Vagina (tissue), 2 donors: ENCODE data around the gene GSTP1. TPM values are rescaled to one million over a fixed set of nuclear protein-coding genes. Genes with fewer than 3 reads are reported as not detected.
"Not testable (repeated sequence)": the region's sequence is repeated elsewhere in the genome, so short reads cannot be mapped to it uniquely, and the experiment has no call there.

Source experiments
- DNase-seq, 2 donors: peaks; one replicate each; pipeline ENCODE4 v3.0.0-alpha.2; 2017; ENCODE audit errors: extremely low spot score in 2 of 2
- H3K27ac ChIP-seq: fragments of 200-600 bp; sonication (generic); one replicate; pipeline ENCODE4 v1.5.1; 2019
- H3K27me3 ChIP-seq: fragments of 200-600 bp; sonication (generic); one replicate; pipeline ENCODE4 v1.5.1; 2019
- H3K36me3 ChIP-seq, 2 donors: fragments of 200-600 bp; sonication (generic); one replicate each; pipeline ENCODE4 v1.5.1; 2017 to 2019
- H3K4me1 ChIP-seq: fragments of 200-600 bp; sonication (generic); one replicate; pipeline ENCODE4 v1.5.1; 2019
- H3K4me3 ChIP-seq, 2 donors: fragments of 200-600 bp; sonication (generic); 1 replicate in 1 of 2; 2 replicates in 1 of 2; pipeline ENCODE4 v1.5.1; 2016 to 2019
- H3K9me3 ChIP-seq: fragments of 200-600 bp; sonication (generic); one replicate; pipeline ENCODE4 v1.5.1; 2019
- CTCF ChIP-seq, 3 experiments: fragments of 450-650 bp in 2 of 3; fragments of 200-600 bp in 1 of 3; sonication (generic) in 1 of 3; IDR thresholded peaks; one replicate each; pipeline ENCODE4 v1.5.1; 2017 to 2019; ENCODE audit warnings: antibody characterized with exemption in 3 of 3, mild to moderate bottlenecking in 2 of 3, moderate library complexity in 2 of 3
- POLR2A ChIP-seq, 2 donors: fragments of 450-650 bp; IDR thresholded peaks; one replicate each; pipeline ENCODE4 v1.6.1; 2017; ENCODE audit warnings: antibody characterized with exemption in 2 of 2, mild to moderate bottlenecking in 2 of 2, moderate library complexity in 2 of 2
- POLR2AphosphoS5 ChIP-seq, 2 donors: sonication (generic); formaldehyde crosslinking; IDR thresholded peaks; one replicate each; pipeline ENCODE4 v1.9.0; 2017; ENCODE audit warnings: antibody characterized with exemption in 2 of 2, mild to moderate bottlenecking in 2 of 2, low read depth in 1 of 2; ENCODE audit not compliant: insufficient read depth in 1 of 2
- intact Hi-C: fragments of 100-400 bp; cut with DNase I; formaldehyde crosslinking; loops from one replicate; pipeline ENCODE4 v1.15.1; 2023
- total RNA-seq: library from RNA; depleted of rRNA; stranded (reverse); fragments of >200 nt; gene quantifications from one replicate; pipeline ENCODE4 v1.2.3, GENCODE V29; 2016

The GSTP1 gene
- total RNA-seq, 1 donor from 2014 or later = 2,739 TPM

GRCh38 chr11:67544616-67545242 is 38.9 kb upstream of the GSTP1 start:
- DNase-seq = no peak
- no peak overlapping the region for H3K27ac ChIP-seq
- TF ChIP-seq CTCF (IDR thresholded peaks at IDR 0.05) = no peak
- TF ChIP-seq POLR2AphosphoS5 (IDR thresholded peaks at IDR 0.05; ENCODE audit: insufficient read depth in 1 of 2, low read depth in 1 of 2) = no peak
- no peak for TF ChIP-seq POLR2A (IDR thresholded peaks at IDR 0.05)
- H3K4me1 ChIP-seq = no peaks in the 10 kb centered on the region
- no peaks in the 10 kb centered on the region for H3K27me3 ChIP-seq
- no peaks in the 10 kb centered on the region for H3K36me3 ChIP-seq
- no peaks in the 10 kb centered on the region for H3K9me3 ChIP-seq
- H3K4me3 ChIP-seq = no peak overlapping the region
- intact Hi-C loops = no loop called here

GRCh38 chr11:67545280-67545679 is 38.3 kb upstream of the GSTP1 start:
- no peaks in the 10 kb centered on the region for H3K27me3 ChIP-seq
- H3K9me3 ChIP-seq = no peaks in the 10 kb centered on the region
- H3K4me1 ChIP-seq = no peaks in the 10 kb centered on the region
- H3K4me3 ChIP-seq = no peak overlapping the region
- no peaks in the 10 kb centered on the region for H3K36me3 ChIP-seq
- intact Hi-C loops = no loop called here
- no peak for TF ChIP-seq POLR2A (IDR thresholded peaks at IDR 0.05)
- no peak for TF ChIP-seq POLR2AphosphoS5 (IDR thresholded peaks at IDR 0.05; ENCODE audit: insufficient read depth in 1 of 2, low read depth in 1 of 2)
- no peak for TF ChIP-seq CTCF (IDR thresholded peaks at IDR 0.05)
- H3K27ac ChIP-seq = no peak overlapping the region
- no peak for DNase-seq

GRCh38 chr11:67548112-67548511 is 35.5 kb upstream of the GSTP1 start:
- H3K27ac ChIP-seq, DNase-seq, H3K27me3 ChIP-seq, H3K36me3 ChIP-seq, H3K9me3 ChIP-seq, intact Hi-C loops, H3K4me1 ChIP-seq, H3K4me3 ChIP-seq: not testable (repeated sequence)

GRCh38 chr11:67548555-67549110 is 35.0 kb upstream of the GSTP1 start:
- H3K4me1 ChIP-seq = no peaks in the 10 kb centered on the region
- no peaks in the 10 kb centered on the region for H3K9me3 ChIP-seq
- TF ChIP-seq POLR2A (IDR thresholded peaks at IDR 0.05) (no peak), POLR2AphosphoS5 (IDR thresholded peaks at IDR 0.05; ENCODE audit: insufficient read depth in 1 of 2, low read depth in 1 of 2) (no peak), CTCF (IDR thresholded peaks at IDR 0.05) (no peak)
- H3K27me3 ChIP-seq = no peaks in the 10 kb centered on the region
- no peak overlapping the region for H3K4me3 ChIP-seq
- H3K36me3 ChIP-seq = no peaks in the 10 kb centered on the region
- H3K27ac ChIP-seq = no peak overlapping the region
- intact Hi-C loops = no loop called here
- no peak for DNase-seq

DNA sequence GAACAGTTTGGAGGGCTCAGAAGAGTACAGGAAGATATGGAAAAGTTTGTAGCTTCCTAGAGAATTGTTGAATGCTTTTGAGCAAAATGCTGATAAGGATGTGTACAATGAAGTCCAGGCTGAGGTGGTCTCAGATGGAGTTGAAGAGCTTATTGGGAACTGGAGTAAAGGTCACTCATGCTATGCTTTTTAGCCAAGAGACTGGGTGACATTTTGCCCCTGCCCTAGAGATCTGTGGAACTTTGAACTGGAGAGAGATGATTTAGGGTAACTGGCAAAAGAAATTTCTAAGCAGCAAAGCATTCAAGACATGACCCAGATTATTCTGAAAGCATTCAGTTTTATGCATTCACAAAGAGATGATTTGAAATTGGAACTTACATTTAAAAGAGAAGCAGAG is 32.5 kb upstream of the GSTP1 start:
- Histone ChIP-seq H3K36me3 (no peaks in the 10 kb centered on the region), H3K27me3 (no peaks in the 10 kb centered on the region), H3K4me3 (no peak overlapping the region), H3K9me3 (no peaks in the 10 kb centered on the region), H3K27ac (no peak overlapping the region), H3K4me1 (no peaks in the 10 kb centered on the region)
- intact Hi-C loops = no loop called here
- no peak for TF ChIP-seq POLR2AphosphoS5 (IDR thresholded peaks at IDR 0.05; ENCODE audit: insufficient read depth in 1 of 2, low read depth in 1 of 2)
- no peak for TF ChIP-seq CTCF (IDR thresholded peaks at IDR 0.05)
- no peak for TF ChIP-seq POLR2A (IDR thresholded peaks at IDR 0.05)
- DNase-seq = no peak

GRCh38 chr11:67551697-67552096 is 31.9 kb upstream of the GSTP1 start:
- H3K27ac ChIP-seq, H3K27me3 ChIP-seq, H3K4me3 ChIP-seq, H3K9me3 ChIP-seq, H3K4me1 ChIP-seq, H3K36me3 ChIP-seq, DNase-seq, intact Hi-C loops: not testable (repeated sequence)
